ENCODE results near the gene PLEKHG4.

DNA sequence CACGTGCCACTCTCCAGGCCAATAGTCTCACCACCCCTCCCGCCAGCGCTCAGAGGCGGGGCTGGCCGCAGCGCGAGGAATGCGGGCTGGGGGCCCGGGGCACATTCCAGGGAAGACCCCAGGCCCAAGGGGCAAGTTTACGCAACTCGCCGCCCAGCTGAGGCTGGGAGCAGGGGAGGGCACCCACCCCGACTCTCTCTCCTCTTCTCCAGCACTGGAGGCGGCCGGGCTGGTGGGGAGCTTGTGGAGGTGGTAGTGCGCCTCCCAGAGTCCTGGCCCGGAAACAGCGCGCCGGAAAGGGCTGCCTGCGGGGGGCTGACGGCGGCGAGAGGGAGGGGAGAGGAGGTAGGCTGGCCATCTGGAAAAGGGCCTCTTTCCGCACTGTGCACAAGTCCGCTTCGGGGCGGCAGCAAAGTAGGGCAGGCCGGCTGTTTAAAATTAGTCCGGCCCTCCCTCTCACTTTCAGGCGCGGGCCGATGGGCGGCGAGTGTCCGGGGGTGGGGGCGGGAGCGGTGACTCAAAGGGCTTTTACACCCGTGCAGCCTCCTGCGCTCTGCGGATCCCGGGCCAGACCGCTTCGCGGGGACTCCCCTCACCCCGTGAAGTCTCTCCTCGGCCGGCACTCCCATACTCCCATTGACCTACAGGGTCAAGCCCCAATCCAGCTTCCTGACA, 33.1 kb upstream of the PLEKHG4 start:
- TF ChIP-seq, protein P1, sequence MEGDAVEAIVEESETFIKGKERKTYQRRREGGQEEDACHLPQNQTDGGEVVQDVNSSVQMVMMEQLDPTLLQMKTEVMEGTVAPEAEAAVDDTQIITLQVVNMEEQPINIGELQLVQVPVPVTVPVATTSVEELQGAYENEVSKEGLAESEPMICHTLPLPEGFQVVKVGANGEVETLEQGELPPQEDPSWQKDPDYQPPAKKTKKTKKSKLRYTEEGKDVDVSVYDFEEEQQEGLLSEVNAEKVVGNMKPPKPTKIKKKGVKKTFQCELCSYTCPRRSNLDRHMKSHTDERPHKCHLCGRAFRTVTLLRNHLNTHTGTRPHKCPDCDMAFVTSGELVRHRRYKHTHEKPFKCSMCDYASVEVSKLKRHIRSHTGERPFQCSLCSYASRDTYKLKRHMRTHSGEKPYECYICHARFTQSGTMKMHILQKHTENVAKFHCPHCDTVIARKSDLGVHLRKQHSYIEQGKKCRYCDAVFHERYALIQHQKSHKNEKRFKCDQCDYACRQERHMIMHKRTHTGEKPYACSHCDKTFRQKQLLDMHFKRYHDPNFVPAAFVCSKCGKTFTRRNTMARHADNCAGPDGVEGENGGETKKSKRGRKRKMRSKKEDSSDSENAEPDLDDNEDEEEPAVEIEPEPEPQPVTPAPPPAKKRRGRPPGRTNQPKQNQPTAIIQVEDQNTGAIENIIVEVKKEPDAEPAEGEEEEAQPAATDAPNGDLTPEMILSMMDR (IDR thresholded peaks at IDR 0.05) = peak in 5 of 6 experiments; percentile 25 to 55 (median 37)
- TF ChIP-seq POLR2A (IDR thresholded peaks at IDR 0.05) = peak; percentile 47 to 64
